ENCODE data around the gene ERVMER34-1. TPM values are rescaled to one million over a fixed set of nuclear protein-coding genes. Genes with fewer than 3 reads are reported as not detected.

The ERVMER34-1 gene, protein sequence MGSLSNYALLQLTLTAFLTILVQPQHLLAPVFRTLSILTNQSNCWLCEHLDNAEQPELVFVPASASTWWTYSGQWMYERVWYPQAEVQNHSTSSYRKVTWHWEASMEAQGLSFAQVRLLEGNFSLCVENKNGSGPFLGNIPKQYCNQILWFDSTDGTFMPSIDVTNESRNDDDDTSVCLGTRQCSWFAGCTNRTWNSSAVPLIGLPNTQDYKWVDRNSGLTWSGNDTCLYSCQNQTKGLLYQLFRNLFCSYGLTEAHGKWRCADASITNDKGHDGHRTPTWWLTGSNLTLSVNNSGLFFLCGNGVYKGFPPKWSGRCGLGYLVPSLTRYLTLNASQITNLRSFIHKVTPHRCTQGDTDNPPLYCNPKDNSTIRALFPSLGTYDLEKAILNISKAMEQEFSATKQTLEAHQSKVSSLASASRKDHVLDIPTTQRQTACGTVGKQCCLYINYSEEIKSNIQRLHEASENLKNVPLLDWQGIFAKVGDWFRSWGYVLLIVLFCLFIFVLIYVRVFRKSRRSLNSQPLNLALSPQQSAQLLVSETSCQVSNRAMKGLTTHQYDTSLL
- under 0.01 TPM in 1 of 2 replicates, not detected in the other for total RNA-seq (ENCODE audit: low replicate concordance)

DNA sequence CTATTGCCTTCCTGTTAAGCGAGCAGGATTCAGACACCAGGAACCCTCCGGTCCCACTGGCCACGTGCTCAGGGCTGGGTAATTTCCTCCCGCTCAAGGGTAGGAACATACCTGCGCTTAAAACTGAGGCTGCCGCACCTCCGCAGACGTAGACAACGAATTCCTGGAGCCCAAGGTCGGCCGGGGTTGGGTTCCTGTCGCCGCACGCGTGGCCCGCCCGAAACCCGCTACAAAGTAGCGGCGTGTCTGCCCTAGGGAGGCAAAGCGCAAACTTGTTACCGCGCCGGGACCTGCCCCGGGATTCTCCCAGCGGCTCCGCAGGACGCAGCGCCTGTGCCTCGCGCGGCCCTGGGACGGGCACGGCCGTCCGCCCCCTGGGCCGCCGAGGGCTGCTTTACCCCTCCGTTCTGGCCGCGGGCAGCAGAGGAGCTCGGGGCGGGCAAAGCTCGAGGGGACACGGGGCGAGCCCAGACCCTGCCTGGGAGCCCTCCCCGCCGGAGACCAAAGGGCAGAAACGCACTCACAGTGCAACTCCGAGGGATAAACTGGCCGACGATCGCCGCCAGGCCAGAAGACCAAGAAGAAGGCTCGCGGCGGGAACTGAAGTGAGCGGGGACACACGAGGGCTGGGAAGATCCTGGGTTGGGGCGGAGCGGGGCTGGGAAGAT is at the start of gene ERVMER34-1:
ERVMER34-1 (minus strand) TSS at position 607 of the 668 bp plus-strand sequence. CDS start 5,905 bp downstream, outside the sequence.
- no peak for TF ChIP-seq CTCF (IDR thresholded peaks at IDR 0.05; ENCODE audit: insufficient read depth, low read length)
- peak; percentile 7 for DNase-seq (ENCODE audit: low read depth)
- H3K4me3 ChIP-seq (ENCODE audit: low read depth, low read length): peak within 1 kb of the TSS; percentile 55

DNA sequence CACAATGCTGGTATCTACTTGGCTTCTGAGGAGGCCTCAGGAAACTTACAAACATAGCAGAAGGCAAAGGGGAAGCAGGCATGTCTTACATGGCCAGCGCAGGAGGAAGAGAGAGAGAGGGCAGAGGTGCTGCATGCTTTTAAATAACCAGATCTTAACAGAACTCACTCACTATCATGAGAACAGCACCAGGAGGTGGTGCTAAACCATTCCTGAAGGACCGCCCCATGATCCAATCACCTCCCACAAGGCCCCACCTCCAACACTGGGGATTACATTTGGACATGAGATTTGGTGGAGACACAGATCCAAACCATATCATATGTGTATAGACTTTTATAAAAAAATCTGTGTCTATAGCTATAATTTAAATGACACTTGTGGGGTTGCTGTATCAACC is 48.6 kb upstream of the ERVMER34-1 start:
- TF ChIP-seq CTCF (IDR thresholded peaks at IDR 0.05; ENCODE audit: insufficient read depth, low read length): no peak
- no peak overlapping the region for H3K4me3 ChIP-seq (ENCODE audit: low read depth, low read length)
- no peak for DNase-seq (ENCODE audit: low read depth)

DNA sequence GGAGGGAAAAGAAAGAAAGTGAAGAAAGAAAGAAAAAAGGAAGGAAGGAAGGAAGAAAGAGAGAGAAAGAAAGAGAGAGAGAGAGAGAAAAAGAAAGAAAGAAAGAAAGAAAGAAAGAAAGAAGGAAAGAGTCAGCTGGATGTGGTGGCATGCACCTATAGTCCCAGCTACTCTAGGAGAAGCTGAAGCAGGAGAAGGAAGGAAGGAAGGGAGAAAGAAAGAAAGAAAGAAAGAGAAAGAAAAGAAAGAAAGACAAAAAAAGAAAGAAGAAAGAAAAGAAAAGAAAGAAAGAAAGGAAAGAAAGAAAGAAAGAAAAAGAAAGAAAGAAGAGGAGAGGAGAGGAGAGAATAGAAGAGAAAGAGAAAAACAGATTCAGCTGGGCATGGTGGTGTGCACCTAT is 44.3 kb upstream of the ERVMER34-1 start:
- DNase-seq (ENCODE audit: low read depth): no peak
- TF ChIP-seq CTCF (IDR thresholded peaks at IDR 0.05; ENCODE audit: insufficient read depth, low read length): no peak
- H3K4me3 ChIP-seq (ENCODE audit: low read depth, low read length): no peak overlapping the region

DNA sequence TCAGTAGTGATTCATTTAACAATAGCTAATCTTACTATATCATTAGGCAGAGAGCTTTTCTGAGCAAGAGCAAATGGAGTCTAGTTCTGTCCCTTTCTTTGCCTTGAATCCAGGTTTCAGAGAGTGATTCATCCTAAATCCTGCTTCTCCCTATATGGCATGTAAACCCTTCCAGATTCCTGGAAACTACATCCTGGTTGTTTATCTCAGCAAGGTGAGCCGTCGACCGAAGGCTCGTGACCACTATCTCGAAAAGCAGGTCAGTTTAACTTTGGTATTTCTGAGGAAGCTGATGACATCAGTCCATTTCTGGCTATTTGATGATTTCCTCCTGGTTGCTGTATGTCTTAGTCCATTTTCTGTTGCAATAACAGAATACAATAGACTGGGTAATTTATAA is 40.7 kb upstream of the ERVMER34-1 start:
- DNase-seq (ENCODE audit: low read depth): no peak
- no peak overlapping the region for H3K4me3 ChIP-seq (ENCODE audit: low read depth, low read length)
- TF ChIP-seq CTCF (IDR thresholded peaks at IDR 0.05; ENCODE audit: insufficient read depth, low read length): no peak

DNA sequence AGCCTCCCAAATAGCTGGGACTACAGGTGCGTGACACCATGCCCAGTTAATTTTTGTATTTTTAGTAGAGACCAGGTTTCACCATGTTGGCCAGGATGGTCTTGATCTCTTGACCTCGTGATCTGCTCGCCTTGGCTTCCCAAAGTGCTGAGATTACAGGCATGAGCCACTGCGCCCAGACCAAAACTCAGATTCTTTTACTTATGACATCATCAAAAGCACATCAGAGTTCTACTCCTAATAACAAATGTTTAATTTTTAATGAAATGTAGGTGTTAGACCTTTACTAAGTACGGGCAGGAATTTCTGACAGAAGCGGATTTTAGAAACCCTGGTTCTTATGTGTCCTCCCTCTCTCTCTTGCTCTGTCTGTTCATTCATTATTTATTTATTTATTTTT is 38.5 kb upstream of the ERVMER34-1 start:
- no peak for DNase-seq (ENCODE audit: low read depth)
- no peak for TF ChIP-seq CTCF (IDR thresholded peaks at IDR 0.05; ENCODE audit: insufficient read depth, low read length)
- no peak overlapping the region for H3K4me3 ChIP-seq (ENCODE audit: low read depth, low read length)

DNA sequence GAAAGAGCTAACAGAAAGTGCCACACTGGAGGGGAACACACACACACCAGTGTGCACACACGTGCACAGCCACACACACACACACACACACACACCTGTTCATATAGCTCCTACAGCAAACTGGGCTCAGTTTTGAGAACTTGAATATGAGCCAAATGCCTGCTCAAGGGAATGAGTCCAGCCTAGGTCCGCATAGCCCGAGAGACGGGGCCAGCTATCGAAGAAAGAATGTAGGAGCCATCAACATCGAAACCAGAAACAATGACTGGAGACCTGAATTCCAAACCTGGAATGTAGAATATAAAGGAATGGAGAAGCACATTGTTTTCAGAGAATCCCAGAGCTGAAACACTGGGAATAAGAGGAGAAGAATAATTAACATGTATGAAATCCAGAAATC is 37.6 kb upstream of the ERVMER34-1 start:
- no peak for DNase-seq (ENCODE audit: low read depth)
- H3K4me3 ChIP-seq (ENCODE audit: low read depth, low read length): no peak overlapping the region
- no peak for TF ChIP-seq CTCF (IDR thresholded peaks at IDR 0.05; ENCODE audit: insufficient read depth, low read length)
